Measurements from ENCODE around the gene KCNJ2. TPM values are rescaled to one million over a fixed set of nuclear protein-coding genes. Genes with fewer than 3 reads are reported as not detected.

KCNJ2 gene
- total and polyA plus RNA-seq, 4 donors, result 6.4 to 12.7 (median 8.2) TPM

- Histone ChIP-seq H3K36me3 (ENCODE audit: control insufficient read depth in 4 of 4, insufficient read depth in 4 of 4, low read length in 4 of 4) (no peaks in the 10 kb centered on the region), H3K9ac (ENCODE audit: insufficient read depth in 1 of 2, low read length in 2 of 2) (no peak overlapping the region), H3K4me3 (no peak overlapping the region), H3K4me1 (ENCODE audit: control insufficient read depth in 5 of 5, insufficient read depth in 5 of 5, low read length in 5 of 5) (no peaks in the 10 kb centered on the region), H3K27ac (ENCODE audit: low read depth in 1 of 2, low read length in 1 of 2) (no peak overlapping the region), H3K9me3 (ENCODE audit: control insufficient read depth in 4 of 4, insufficient read depth in 3 of 4, low read length in 3 of 4) (peaks cover 0 to 2% (median 0%) of the 10 kb centered on the region in 4 donors), H3K27me3 (ENCODE audit: control insufficient read depth in 3 of 3, insufficient read depth in 3 of 3, low read length in 2 of 3) (no peaks in the 10 kb centered on the region)
- DNase-seq (no peak), ATAC-seq (ENCODE audit: insufficient read depth, low FRiP score) (no peak)
- WGBS, 2 donors, result 89 to 90% methylated on average over 6 of the region's 6 CpGs
- no peak for TF ChIP-seq CTCF (IDR thresholded peaks at IDR 0.05; ENCODE audit: control extremely low read depth, extremely low read depth)
These were observed 10.7 kb upstream of the KCNJ2 start for GRCh38 chr17:70158591-70158990.

GRCh38 chr17:70159980-70160379, 9.4 kb upstream of the KCNJ2 start:
- Histone ChIP-seq H3K9ac (ENCODE audit: insufficient read depth in 1 of 2, low read length in 2 of 2) (no peak overlapping the region), H3K27ac (ENCODE audit: low read depth in 1 of 2, low read length in 1 of 2) (no peak overlapping the region), H3K36me3 (ENCODE audit: control insufficient read depth in 4 of 4, insufficient read depth in 4 of 4, low read length in 4 of 4) (no peaks in the 10 kb centered on the region), H3K4me3 (no peak overlapping the region), H3K27me3 (ENCODE audit: control insufficient read depth in 3 of 3, insufficient read depth in 3 of 3, low read length in 2 of 3) (no peaks in the 10 kb centered on the region), H3K4me1 (ENCODE audit: control insufficient read depth in 5 of 5, insufficient read depth in 5 of 5, low read length in 5 of 5) (no peaks in the 10 kb centered on the region), H3K9me3 (ENCODE audit: control insufficient read depth in 4 of 4, insufficient read depth in 3 of 4, low read length in 3 of 4) (peaks cover 0 to 2% (median 0%) of the 10 kb centered on the region in 4 donors)
- no peak for ATAC-seq (ENCODE audit: insufficient read depth, low FRiP score)
- 54 to 74% methylated on average over 2 of the region's 2 CpGs for WGBS, 2 donors
- TF ChIP-seq CTCF (IDR thresholded peaks at IDR 0.05; ENCODE audit: control extremely low read depth, extremely low read depth), result no peak
- no peak for DNase-seq

- no peak for DNase-seq
- Histone ChIP-seq H3K4me3 (no peak overlapping the region), H3K27ac (ENCODE audit: low read depth in 1 of 2, low read length in 1 of 2) (no peak overlapping the region), H3K36me3 (ENCODE audit: control insufficient read depth in 4 of 4, insufficient read depth in 4 of 4, low read length in 4 of 4) (no peaks in the 10 kb centered on the region), H3K9ac (ENCODE audit: insufficient read depth in 1 of 2, low read length in 2 of 2) (no peak overlapping the region), H3K4me1 (ENCODE audit: control insufficient read depth in 5 of 5, insufficient read depth in 5 of 5, low read length in 5 of 5) (peaks cover 0 to 2% (median 0%) of the 10 kb centered on the region in 5 donors), H3K27me3 (ENCODE audit: control insufficient read depth in 3 of 3, insufficient read depth in 3 of 3, low read length in 2 of 3) (no peaks in the 10 kb centered on the region), H3K9me3 (ENCODE audit: control insufficient read depth in 4 of 4, insufficient read depth in 3 of 4, low read length in 3 of 4) (peaks cover 0 to 2% (median 0%) of the 10 kb centered on the region in 4 donors)
- TF ChIP-seq CTCF (IDR thresholded peaks at IDR 0.05; ENCODE audit: control extremely low read depth, extremely low read depth), result no peak
- WGBS, 2 donors, result 81 to 95% methylated on average over 1 of the region's 1 CpG
- no peak for ATAC-seq (ENCODE audit: insufficient read depth, low FRiP score)
These were observed 7.8 kb upstream of the KCNJ2 start for GRCh38 chr17:70161519-70161918.

- Histone ChIP-seq H3K27ac (ENCODE audit: low read depth in 1 of 2, low read length in 1 of 2) (no peak overlapping the region), H3K9me3 (ENCODE audit: control insufficient read depth in 4 of 4, insufficient read depth in 3 of 4, low read length in 3 of 4) (no peaks in the 10 kb centered on the region), H3K36me3 (ENCODE audit: control insufficient read depth in 4 of 4, insufficient read depth in 4 of 4, low read length in 4 of 4) (no peaks in the 10 kb centered on the region), H3K4me3 (no peak overlapping the region), H3K9ac (ENCODE audit: insufficient read depth in 1 of 2, low read length in 2 of 2) (no peak overlapping the region), H3K27me3 (ENCODE audit: control insufficient read depth in 3 of 3, insufficient read depth in 3 of 3, low read length in 2 of 3) (peaks cover 0 to 9% (median 3%) of the 10 kb centered on the region in 3 donors), H3K4me1 (ENCODE audit: control insufficient read depth in 5 of 5, insufficient read depth in 5 of 5, low read length in 5 of 5) (peaks cover 0 to 16% (median 3%) of the 10 kb centered on the region in 5 donors)
- 85 to 92% methylated on average over 2 of the region's 2 CpGs for WGBS, 2 donors
- TF ChIP-seq CTCF (IDR thresholded peaks at IDR 0.05; ENCODE audit: control extremely low read depth, extremely low read depth), result no peak
- no peak for DNase-seq
- ATAC-seq (ENCODE audit: insufficient read depth, low FRiP score), result no peak
These were observed 3.9 kb upstream of the KCNJ2 start for GRCh38 chr17:70165383-70165782.
